ENCODE data around the gene ADAMTS12. TPM values are rescaled to one million over a fixed set of nuclear protein-coding genes. Genes with fewer than 3 reads are reported as not detected.

Gene ADAMTS12
- total RNA-seq, 1 experiment from 2014 or later: 1.2 TPM

- Mint-ChIP-seq H3K9me3 (ENCODE audit: low read depth, unreplicated experiment) (peaks cover 2% of the 10 kb centered on the region), H3K27me3 (ENCODE audit: unreplicated experiment) (no peaks in the 10 kb centered on the region), H3K36me3 (ENCODE audit: insufficient read depth, unreplicated experiment) (no peaks in the 10 kb centered on the region), H3K4me1 (ENCODE audit: low read depth, unreplicated experiment) (no peaks in the 10 kb centered on the region), H3K27ac (ENCODE audit: unreplicated experiment) (no peak overlapping the region), H3K4me3 (ENCODE audit: low read depth, unreplicated experiment) (no peak overlapping the region)
- CTCF ChIA-PET: no interaction called here
- no TSS peak for BruUV-seq (replicated peaks)
- DNase-seq: no peak
- no peak for TF ChIP-seq CTCF (IDR thresholded peaks at IDR 0.05; ENCODE audit: unreplicated experiment)
- intact Hi-C loops (cut with micrococcal nuclease; ENCODE audit: unreplicated experiment): loop anchor here (10.0 kb wide), 1 partner anchor 174 kb away; the partner anchor contains the start of gene RXFP3
Measured at GRCh38 chr5:33761139-33761538, 130.7 kb downstream of the ADAMTS12 start.

GRCh38 chr5:33758737-33759136 lies 133.1 kb downstream of the ADAMTS12 start:
- no peak for TF ChIP-seq CTCF (IDR thresholded peaks at IDR 0.05; ENCODE audit: unreplicated experiment)
- CTCF ChIA-PET: no interaction called here
- H3K9me3 Mint-ChIP-seq (ENCODE audit: low read depth, unreplicated experiment): peaks cover 2% of the 10 kb centered on the region
- DNase-seq: no peak
- intact Hi-C loops (cut with micrococcal nuclease; ENCODE audit: unreplicated experiment): no loop called here
- no peak overlapping the region for H3K27ac Mint-ChIP-seq (ENCODE audit: unreplicated experiment)
- no peaks in the 10 kb centered on the region for H3K36me3 Mint-ChIP-seq (ENCODE audit: insufficient read depth, unreplicated experiment)
- H3K4me1 Mint-ChIP-seq (ENCODE audit: low read depth, unreplicated experiment): no peaks in the 10 kb centered on the region
- peaks cover 5% of the 10 kb centered on the region for H3K27me3 Mint-ChIP-seq (ENCODE audit: unreplicated experiment)
- BruUV-seq (replicated peaks): no TSS peak
- no peak overlapping the region for H3K4me3 Mint-ChIP-seq (ENCODE audit: low read depth, unreplicated experiment)

GRCh38 chr5:33756491-33756890 lies 135.3 kb downstream of the ADAMTS12 start:
- intact Hi-C loops (cut with micrococcal nuclease; ENCODE audit: unreplicated experiment): no loop called here
- H3K36me3 Mint-ChIP-seq (ENCODE audit: insufficient read depth, unreplicated experiment): no peaks in the 10 kb centered on the region
- H3K27me3 Mint-ChIP-seq (ENCODE audit: unreplicated experiment): peaks cover 12% of the 10 kb centered on the region
- CTCF ChIA-PET: no interaction called here
- H3K4me1 Mint-ChIP-seq (ENCODE audit: low read depth, unreplicated experiment): no peaks in the 10 kb centered on the region
- H3K27ac Mint-ChIP-seq (ENCODE audit: unreplicated experiment): no peak overlapping the region
- H3K9me3 Mint-ChIP-seq (ENCODE audit: low read depth, unreplicated experiment): peaks cover 2% of the 10 kb centered on the region
- TF ChIP-seq CTCF (IDR thresholded peaks at IDR 0.05; ENCODE audit: unreplicated experiment): no peak
- DNase-seq: no peak
- no TSS peak for BruUV-seq (replicated peaks)
- H3K4me3 Mint-ChIP-seq (ENCODE audit: low read depth, unreplicated experiment): no peak overlapping the region

- H3K4me1 Mint-ChIP-seq (ENCODE audit: low read depth, unreplicated experiment): no peaks in the 10 kb centered on the region
- intact Hi-C loops (cut with micrococcal nuclease; ENCODE audit: unreplicated experiment): no loop called here
- TF ChIP-seq CTCF (IDR thresholded peaks at IDR 0.05; ENCODE audit: unreplicated experiment): no peak
- CTCF ChIA-PET: no interaction called here
- H3K27me3 Mint-ChIP-seq (ENCODE audit: unreplicated experiment): peaks cover 12% of the 10 kb centered on the region
- H3K9me3 Mint-ChIP-seq (ENCODE audit: low read depth, unreplicated experiment): peaks cover 2% of the 10 kb centered on the region
- BruUV-seq (replicated peaks): no TSS peak
- no peaks in the 10 kb centered on the region for H3K36me3 Mint-ChIP-seq (ENCODE audit: insufficient read depth, unreplicated experiment)
- DNase-seq: no peak
- H3K4me3 Mint-ChIP-seq (ENCODE audit: low read depth, unreplicated experiment): no peak overlapping the region
- no peak overlapping the region for H3K27ac Mint-ChIP-seq (ENCODE audit: unreplicated experiment)
Measured at GRCh38 chr5:33755231-33755630, 136.6 kb downstream of the ADAMTS12 start.

Data from Calu3 (cell line).